SU-DHL-6 (cell line): ENCODE results near the gene CDKL4.

ENCODE experiments used
- CTCF ChIP-seq: fragments of 200-600 bp; sonication (generic); IDR thresholded peaks from one replicate; pipeline ENCODE4 v1.5.1; 2017; ENCODE audit warnings: antibody characterized with exemption, mild to moderate bottlenecking, low read length, moderate library complexity; ENCODE audit not compliant: insufficient read depth, poor library complexity, severe bottlenecking
- EZH2phosphoT487 ChIP-seq: fragments of 200-600 bp; sonication (generic), shearing (Covaris generic); conservative IDR thresholded peaks from 2 replicates; pipeline ENCODE4 v1.6.1; 2018; ENCODE audit warnings: mild to moderate bottlenecking, antibody characterized with exemption, low read length, moderate library complexity, mixed read lengths

GRCh38 chr2:39144416-39144815 lies 99.4 kb downstream of the CDKL4 start:
- TF ChIP-seq CTCF (no peak), EZH2phosphoT487 (no peak)
